Endothelial cell of umbilical vein (primary cell): Measurements from ENCODE around the gene FAT2. TPM values are rescaled to one million over a fixed set of nuclear protein-coding genes. Genes with fewer than 3 reads are reported as not detected.

Experiments
- BruUV-seq: library from RNA; stranded (reverse); fragments of 400-500 nt; replicated peaks from 2 replicates; lab custom pipeline; 2021; lab: Mats Ljungman, UMichigan
- CTCF ChIA-PET: fragments of 300-600, 350-600 bp; sonication (Branson Sonifier 250); formaldehyde crosslinking; loops from one replicate; lab custom pipeline; 2021; ENCODE audit warnings: antibody characterized with exemption, inconsistent platforms; lab: Charles Lee
- POLR2A ChIA-PET: fragments of 300-600, 350-600 bp; sonication (Branson Sonifier 250); formaldehyde crosslinking; loops from one replicate; lab custom pipeline; 2021; ENCODE audit warnings: antibody characterized with exemption, inconsistent platforms; lab: Charles Lee
- DNase-seq: peaks from one replicate; pipeline ENCODE4 v3.0.0-alpha.2; 2011; ENCODE audit warnings: low read depth, low spot score
- FAIRE-seq: peaks from 2 replicates; lab custom pipeline; 2011; peaks lifted over from hg19 to GRCh38; lab: Jason Lieb, UNC
- H2AFZ ChIP-seq: 2 replicates; pipeline ENCODE4 v1.6.0; 2012; ENCODE audit warnings: low read depth, low read length, control low read depth, inconsistent platforms
- H3K27ac ChIP-seq: 2 replicates; pipeline ENCODE4 v1.5.1; 2011; ENCODE audit warnings: low read depth, mild to moderate bottlenecking, control low read depth, low read length, moderate library complexity; ENCODE audit not compliant: insufficient read depth
- H3K27me3 ChIP-seq, 2 experiments: 2 replicates each; pipeline versions ENCODE4 v1.6.0 to v1.6.1; 2011; ENCODE audit warnings: low read length in 2 of 2, mixed read lengths in 1 of 2; ENCODE audit not compliant: control insufficient read depth in 2 of 2, insufficient read depth in 2 of 2
- H3K36me3 ChIP-seq, 2 experiments: 2 replicates in 1 of 2; 3 replicates in 1 of 2; pipeline ENCODE4 v1.5.1; 2011; ENCODE audit warnings: low read length in 2 of 2, mild to moderate bottlenecking in 1 of 2, moderate library complexity in 1 of 2; ENCODE audit not compliant: control insufficient read depth in 2 of 2, insufficient read depth in 2 of 2; ENCODE audit errors: extremely low read depth in 1 of 2
- H3K4me1 ChIP-seq: 3 replicates; pipeline ENCODE4 v1.5.1; 2011; ENCODE audit warnings: mild to moderate bottlenecking, low read length; ENCODE audit not compliant: control insufficient read depth, insufficient read depth; ENCODE audit errors: extremely low read depth
- H3K4me2 ChIP-seq: 2 replicates; pipeline ENCODE4 v1.6.1; 2011; ENCODE audit warnings: low read length, control low read depth, mixed read lengths; ENCODE audit not compliant: insufficient read depth
- H3K4me3 ChIP-seq, 3 experiments: fragments of 200-600 bp in 1 of 3; sonication (generic), shearing (Covaris generic) in 1 of 3; replicated peaks in 1 of 3; 2 replicates each; pipeline ENCODE4 v1.5.1; 2011 to 2016; ENCODE audit warnings: control low read depth in 3 of 3, low read length in 3 of 3, mild to moderate bottlenecking in 2 of 3, inconsistent platforms in 1 of 3, low read depth in 1 of 3, moderate library complexity in 1 of 3; ENCODE audit not compliant: insufficient read depth in 1 of 3
- H3K79me2 ChIP-seq: 2 replicates; pipeline ENCODE4 v1.6.0; 2012; ENCODE audit warnings: low read length, inconsistent platforms; ENCODE audit not compliant: control insufficient read depth, insufficient read depth
- H3K9ac ChIP-seq: replicated peaks from 2 replicates; pipeline ENCODE3; 2011; ENCODE audit warnings: low read length, control low read depth; ENCODE audit not compliant: insufficient read depth; ENCODE audit errors: extremely low read depth
- H3K9me1 ChIP-seq: replicated peaks from 3 replicates; pipeline ENCODE4 v1.6.0; 2011; ENCODE audit warnings: mild to moderate bottlenecking, low read length; ENCODE audit not compliant: control insufficient read depth, insufficient read depth; ENCODE audit errors: extremely low read depth
- H3K9me3 ChIP-seq: replicated peaks from 2 replicates; pipeline ENCODE4 v1.5.1; 2012; ENCODE audit warnings: low read length, inconsistent platforms; ENCODE audit not compliant: control insufficient read depth, insufficient read depth
- H4K20me1 ChIP-seq: replicated peaks from 2 replicates; pipeline ENCODE3; 2011; ENCODE audit warnings: mild to moderate bottlenecking, low read length; ENCODE audit not compliant: control insufficient read depth, insufficient read depth; ENCODE audit errors: extremely low read depth
- CTCF ChIP-seq, 2 donors: IDR thresholded peaks; 1 replicate in 1 of 2; 2 replicates in 1 of 2; pipeline ENCODE4 v1.5.1; 2011; ENCODE audit warnings: low read length in 2 of 2, mild to moderate bottlenecking in 2 of 2, moderate library complexity in 2 of 2, control low read depth in 1 of 2, inconsistent platforms in 1 of 2, low read depth in 1 of 2; ENCODE audit not compliant: insufficient read depth in 1 of 2; ENCODE audit errors: extremely low read depth in 1 of 2
- EZH2 ChIP-seq: IDR thresholded peaks from 2 replicates; pipeline ENCODE4 v1.6.1; 2012; ENCODE audit warnings: borderline replicate concordance, low read depth, mild to moderate bottlenecking, moderate library complexity, low read length, inconsistent platforms; ENCODE audit not compliant: severe bottlenecking
- FOS ChIP-seq: IDR thresholded peaks from 2 replicates; pipeline ENCODE4 v1.6.1; 2011; ENCODE audit warnings: mild to moderate bottlenecking, low read length, moderate library complexity, borderline replicate concordance; ENCODE audit not compliant: insufficient read depth
- GATA2 ChIP-seq: IDR thresholded peaks from 2 replicates; pipeline ENCODE4 v1.7.0; 2011; ENCODE audit warnings: low read depth, mild to moderate bottlenecking, moderate library complexity, mixed read lengths, low read length; ENCODE audit not compliant: insufficient read length, insufficient read depth
- JUN ChIP-seq: IDR thresholded peaks from 2 replicates; pipeline ENCODE4 v1.6.1; 2011; ENCODE audit warnings: borderline replicate concordance, low read depth; ENCODE audit not compliant: insufficient read length, insufficient read depth
- MAX ChIP-seq: IDR thresholded peaks from 2 replicates; pipeline ENCODE4 v1.6.1; 2011; ENCODE audit not compliant: insufficient read depth, insufficient read length
- MYC ChIP-seq: IDR thresholded peaks from one replicate; pipeline ENCODE4 v1.6.1; 2011; ENCODE audit warnings: mild to moderate bottlenecking, low read depth, low read length
- POLR2A ChIP-seq: IDR thresholded peaks from 2 replicates; pipeline ENCODE4 v1.6.1; 2012; ENCODE audit warnings: low read depth, mild to moderate bottlenecking, control low read depth, low read length
- POLR2AphosphoS5 ChIP-seq: IDR thresholded peaks from 2 replicates; pipeline ENCODE4 v1.6.1; 2012; ENCODE audit warnings: low read depth, mild to moderate bottlenecking, control low read depth, low read length, moderate library complexity; ENCODE audit not compliant: insufficient read depth
- dilution Hi-C: fragments of 300-500 bp; cut with MboI; formaldehyde crosslinking; loops from one replicate; pipeline ENCODE4 v1.15.0; 2019; ENCODE audit warnings: low sequenced_read_pairs; ENCODE audit not compliant: extremely low pct_ligation_motif_present
- intact Hi-C: fragments of 100-400 bp; cut with micrococcal nuclease; formaldehyde crosslinking; loops from one replicate; pipeline ENCODE4 v1.10.0; 2022
- polyA plus RNA-seq, 4 experiments: library from polyadenylated mRNA; depleted of rRNA in 3 of 4; stranded (reverse) in 3 of 4; unstranded in 1 of 4; fragments of >200 nt; gene quantifications; 2 replicates each; pipeline versions ENCODE4 v1.2.1 to v1.2.3, GENCODE V29; 2011 to 2012; ENCODE audit warnings: missing spikeins in 1 of 4
- total RNA-seq: library from RNA; stranded (reverse); gene quantifications from 2 replicates; pipeline ENCODE4 v1.2.3, GENCODE V29; 2021

The FAT2 gene
- total and polyA plus RNA-seq, 2 donors (not counting 3 experiments of a cell fraction or from before 2014, with no cell fraction given), result not detected

DNA sequence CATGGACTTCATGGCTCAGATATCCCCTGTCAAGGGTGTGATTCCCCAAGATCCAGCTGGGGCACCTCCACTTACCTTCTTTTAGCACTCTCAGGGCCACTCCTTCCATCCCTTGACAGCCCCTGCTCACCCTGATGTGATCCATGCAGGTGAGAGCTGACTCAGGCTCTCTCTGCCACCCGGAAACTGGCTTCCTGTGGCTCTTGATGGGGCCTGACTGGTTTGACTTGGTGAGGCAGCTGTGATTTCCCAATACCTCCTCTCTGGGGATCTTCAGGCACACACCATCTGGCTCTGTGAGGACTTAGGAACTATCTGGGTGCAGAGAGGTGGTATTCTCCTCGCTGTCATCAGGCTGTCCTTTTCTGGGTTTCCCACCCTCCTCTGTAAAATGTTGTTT, 7.9 kb upstream of the FAT2 start:
- Histone ChIP-seq H3K27ac (no peak overlapping the region), H3K79me2 (no peaks in the 10 kb centered on the region), H4K20me1 (no peaks in the 10 kb centered on the region), H3K9ac (no peak overlapping the region), H3K9me3 (no peaks in the 10 kb centered on the region), H3K9me1 (no peaks in the 10 kb centered on the region), H3K4me2 (no peak overlapping the region), H2AFZ (no peak overlapping the region), H3K27me3 (peaks cover 0 to 3% of the 10 kb centered on the region in 2 experiments), H3K4me3 (no peak overlapping the region), H3K4me1 (no peaks in the 10 kb centered on the region), H3K36me3 (no peaks in the 10 kb centered on the region)
- intact Hi-C loops, result no loop called here
- CTCF ChIA-PET, result no interaction called here
- DNase-seq (no peak), FAIRE-seq (no peak)
- TF ChIP-seq MYC (no peak), FOS (no peak), JUN (no peak), GATA2 (no peak), POLR2A (no peak), MAX (no peak), CTCF (IDR thresholded peaks at IDR 0.05; ENCODE audit: extremely low read depth in 1 of 2, insufficient read depth in 1 of 2, low read depth in 1 of 2, low read length in 2 of 2) (no peak), EZH2 (no peak), POLR2AphosphoS5 (no peak)
- BruUV-seq, result no TSS peak
- POLR2A ChIA-PET, result no interaction called here
- dilution Hi-C loops, result no loop called here
